HCT116 (cell line): Measurements from ENCODE around the gene LTBR.

Source experiments
- POLR2A ChIP-seq: IDR thresholded peaks from 2 replicates; pipeline ENCODE4 v1.7.0; 2011; ENCODE audit warnings: borderline replicate concordance; ENCODE audit not compliant: insufficient read depth, insufficient read length; ENCODE audit errors: extremely low read depth
- POLR2AphosphoS5 ChIP-seq: IDR thresholded peaks from 2 replicates; pipeline ENCODE4 v1.6.1; 2011; ENCODE audit warnings: mild to moderate bottlenecking, low read depth, low read length, moderate library complexity
- RAD21 ChIP-seq: IDR thresholded peaks from 2 replicates; pipeline ENCODE4 v1.6.1; 2012; ENCODE audit warnings: low read depth, mild to moderate bottlenecking
- SRF ChIP-seq: IDR thresholded peaks from 2 replicates; pipeline ENCODE4 v1.6.1; 2012; ENCODE audit warnings: low read depth
- TF ChIP-seq, protein P1 (sequence below): IDR thresholded peaks from 2 replicates; pipeline ENCODE4 v1.6.1; 2011; ENCODE audit warnings: mild to moderate bottlenecking, low read length, moderate library complexity; ENCODE audit not compliant: insufficient replicate concordance; ENCODE audit errors: extremely low read depth
- TF ChIP-seq, protein P2 (sequence below), 3 experiments: fragments of 200-600 bp in 1 of 3; sonication (generic) in 1 of 3; IDR thresholded peaks in 2 of 3; conservative IDR thresholded peaks in 1 of 3; 2 replicates each; pipeline ENCODE4 v1.5.1; 2012 to 2017; ENCODE audit warnings: low read depth in 2 of 3, low read length in 2 of 3, antibody characterized with exemption in 1 of 3, borderline replicate concordance in 1 of 3, control low read depth in 1 of 3, mild to moderate bottlenecking in 1 of 3, mixed read lengths in 1 of 3, mixed run types in 1 of 3, moderate library complexity in 1 of 3; ENCODE audit not compliant: insufficient read depth in 1 of 3

DNA sequence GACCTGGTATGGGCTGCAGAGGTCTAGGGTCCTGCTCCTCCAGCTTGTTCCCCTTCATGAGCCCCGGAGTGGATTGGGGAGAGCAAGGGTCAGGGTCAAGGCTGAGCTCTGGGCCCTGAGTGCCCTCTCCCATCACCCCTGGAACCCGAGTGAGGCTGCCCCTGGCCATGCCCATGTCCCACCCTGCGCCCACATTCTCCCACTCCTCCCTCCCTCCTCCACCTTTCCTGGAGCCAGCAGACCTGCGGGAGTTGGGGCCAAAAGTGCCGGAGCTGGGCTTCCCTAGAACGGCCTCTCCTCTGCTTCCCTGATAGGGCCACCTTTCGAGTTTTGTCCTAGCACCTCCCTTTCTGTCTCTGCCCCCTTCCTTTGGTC lies 9.2 kb upstream of the LTBR start:
- TF ChIP-seq, protein P1, sequence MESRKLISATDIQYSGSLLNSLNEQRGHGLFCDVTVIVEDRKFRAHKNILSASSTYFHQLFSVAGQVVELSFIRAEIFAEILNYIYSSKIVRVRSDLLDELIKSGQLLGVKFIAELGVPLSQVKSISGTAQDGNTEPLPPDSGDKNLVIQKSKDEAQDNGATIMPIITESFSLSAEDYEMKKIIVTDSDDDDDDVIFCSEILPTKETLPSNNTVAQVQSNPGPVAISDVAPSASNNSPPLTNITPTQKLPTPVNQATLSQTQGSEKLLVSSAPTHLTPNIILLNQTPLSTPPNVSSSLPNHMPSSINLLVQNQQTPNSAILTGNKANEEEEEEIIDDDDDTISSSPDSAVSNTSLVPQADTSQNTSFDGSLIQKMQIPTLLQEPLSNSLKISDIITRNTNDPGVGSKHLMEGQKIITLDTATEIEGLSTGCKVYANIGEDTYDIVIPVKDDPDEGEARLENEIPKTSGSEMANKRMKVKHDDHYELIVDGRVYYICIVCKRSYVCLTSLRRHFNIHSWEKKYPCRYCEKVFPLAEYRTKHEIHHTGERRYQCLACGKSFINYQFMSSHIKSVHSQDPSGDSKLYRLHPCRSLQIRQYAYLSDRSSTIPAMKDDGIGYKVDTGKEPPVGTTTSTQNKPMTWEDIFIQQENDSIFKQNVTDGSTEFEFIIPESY: no peak
- no peak for TF ChIP-seq POLR2A
- TF ChIP-seq, protein P2, sequence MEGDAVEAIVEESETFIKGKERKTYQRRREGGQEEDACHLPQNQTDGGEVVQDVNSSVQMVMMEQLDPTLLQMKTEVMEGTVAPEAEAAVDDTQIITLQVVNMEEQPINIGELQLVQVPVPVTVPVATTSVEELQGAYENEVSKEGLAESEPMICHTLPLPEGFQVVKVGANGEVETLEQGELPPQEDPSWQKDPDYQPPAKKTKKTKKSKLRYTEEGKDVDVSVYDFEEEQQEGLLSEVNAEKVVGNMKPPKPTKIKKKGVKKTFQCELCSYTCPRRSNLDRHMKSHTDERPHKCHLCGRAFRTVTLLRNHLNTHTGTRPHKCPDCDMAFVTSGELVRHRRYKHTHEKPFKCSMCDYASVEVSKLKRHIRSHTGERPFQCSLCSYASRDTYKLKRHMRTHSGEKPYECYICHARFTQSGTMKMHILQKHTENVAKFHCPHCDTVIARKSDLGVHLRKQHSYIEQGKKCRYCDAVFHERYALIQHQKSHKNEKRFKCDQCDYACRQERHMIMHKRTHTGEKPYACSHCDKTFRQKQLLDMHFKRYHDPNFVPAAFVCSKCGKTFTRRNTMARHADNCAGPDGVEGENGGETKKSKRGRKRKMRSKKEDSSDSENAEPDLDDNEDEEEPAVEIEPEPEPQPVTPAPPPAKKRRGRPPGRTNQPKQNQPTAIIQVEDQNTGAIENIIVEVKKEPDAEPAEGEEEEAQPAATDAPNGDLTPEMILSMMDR (IDR thresholded peaks at IDR 0.05 in 2 of 3, conservative IDR thresholded peaks at IDR 0.05 in 1 of 3; ENCODE audit: borderline replicate concordance in 1 of 3, insufficient read depth in 1 of 3, low read depth in 2 of 3, low read length in 2 of 3): no peak
- TF ChIP-seq RAD21: no peak
- no peak for TF ChIP-seq SRF
- TF ChIP-seq POLR2AphosphoS5: 0 out of 2 replicates have a peak, but pooled peaks have one; percentile 18
